Measurements from ENCODE around the gene OR1I1.
"Not testable (repeated sequence)": the region's sequence is repeated elsewhere in the genome, so short reads cannot be mapped to it uniquely, and the experiment has no call there.

OR1I1 gene

GRCh38 chr19:15075806-15076205, 6.2 kb upstream of the OR1I1 start:
- peaks cover 4% of the 10 kb centered on the region for H3K27me3 Mint-ChIP-seq
- no peak overlapping the region for H3K27ac Mint-ChIP-seq
- no peaks in the 10 kb centered on the region for H3K9me3 Mint-ChIP-seq
- no peak overlapping the region for H3K4me3 Mint-ChIP-seq
- no peaks in the 10 kb centered on the region for H3K36me3 Mint-ChIP-seq (ENCODE audit: low read depth)
- no peaks in the 10 kb centered on the region for H3K4me1 Mint-ChIP-seq (ENCODE audit: low read depth)

GRCh38 chr19:15080002-15080401, 2.0 kb upstream of the OR1I1 start:
- H3K4me1 Mint-ChIP-seq (ENCODE audit: low read depth); H3K9me3 Mint-ChIP-seq; H3K4me3 Mint-ChIP-seq; H3K27ac Mint-ChIP-seq; H3K36me3 Mint-ChIP-seq (ENCODE audit: low read depth): not testable (repeated sequence)
- peaks cover 13% of the 10 kb centered on the region for H3K27me3 Mint-ChIP-seq

GRCh38 chr19:15087182-15087581, 5.2 kb downstream of the OR1I1 start:
- H3K4me3 Mint-ChIP-seq: no peak overlapping the region
- no peaks in the 10 kb centered on the region for H3K36me3 Mint-ChIP-seq (ENCODE audit: low read depth)
- H3K4me1 Mint-ChIP-seq (ENCODE audit: low read depth): peaks cover 2% of the 10 kb centered on the region
- no peak overlapping the region for H3K27ac Mint-ChIP-seq
- peaks cover 27% of the 10 kb centered on the region for H3K27me3 Mint-ChIP-seq
- H3K9me3 Mint-ChIP-seq: no peaks in the 10 kb centered on the region

GRCh38 chr19:15091918-15092753, 10.1 kb downstream of the OR1I1 start:
- Mint-ChIP-seq H3K27ac (no peak overlapping the region), H3K4me3 (no peak overlapping the region), H3K4me1 (ENCODE audit: low read depth) (peaks cover 3% of the 10 kb centered on the region), H3K27me3 (peaks cover 9% of the 10 kb centered on the region), H3K9me3 (no peaks in the 10 kb centered on the region), H3K36me3 (ENCODE audit: low read depth) (no peaks in the 10 kb centered on the region)

GRCh38 chr19:15093001-15093400, 11.0 kb downstream of the OR1I1 start:
- no peaks in the 10 kb centered on the region for H3K9me3 Mint-ChIP-seq
- peaks cover under 1% of the 10 kb centered on the region for H3K27me3 Mint-ChIP-seq
- no peak overlapping the region for H3K4me3 Mint-ChIP-seq
- H3K4me1 Mint-ChIP-seq (ENCODE audit: low read depth): peaks cover 3% of the 10 kb centered on the region
- H3K36me3 Mint-ChIP-seq (ENCODE audit: low read depth): no peaks in the 10 kb centered on the region
- H3K27ac Mint-ChIP-seq: no peak overlapping the region

- Mint-ChIP-seq H3K9me3 (no peaks in the 10 kb centered on the region), H3K27ac (no peak overlapping the region)
Observed at GRCh38 chr19:15096223-15096622, 14.2 kb downstream of the OR1I1 start.

GRCh38 chr19:15097980-15098379, 16.0 kb downstream of the OR1I1 start:
- not testable (repeated sequence) for H3K4me1 Mint-ChIP-seq (ENCODE audit: low read depth)

More at GRCh38 chr19:15096223-15096622, 14.2 kb downstream of the OR1I1 start:
- Mint-ChIP-seq H3K4me3 (no peak overlapping the region), H3K4me1 (ENCODE audit: low read depth) (peaks cover 3% of the 10 kb centered on the region), H3K36me3 (ENCODE audit: low read depth) (no peaks in the 10 kb centered on the region), H3K27me3 (no peaks in the 10 kb centered on the region)

GRCh38 chr19:15098460-15098859, 16.4 kb downstream of the OR1I1 start:
- Mint-ChIP-seq H3K4me1 (ENCODE audit: low read depth) (no peaks in the 10 kb centered on the region), H3K4me3 (no peak overlapping the region), H3K36me3 (ENCODE audit: low read depth) (peaks cover 2% of the 10 kb centered on the region), H3K27me3 (no peaks in the 10 kb centered on the region), H3K27ac (no peak overlapping the region), H3K9me3 (peaks cover 2% of the 10 kb centered on the region)

More at GRCh38 chr19:15097980-15098379, 16.0 kb downstream of the OR1I1 start:
- not testable (repeated sequence) for H3K36me3 Mint-ChIP-seq (ENCODE audit: low read depth); H3K9me3 Mint-ChIP-seq; H3K4me3 Mint-ChIP-seq; H3K27ac Mint-ChIP-seq; H3K27me3 Mint-ChIP-seq

GRCh38 chr19:15099017-15099582, 17.1 kb downstream of the OR1I1 start:
- no peaks in the 10 kb centered on the region for H3K27me3 Mint-ChIP-seq
- H3K36me3 Mint-ChIP-seq (ENCODE audit: low read depth): peaks cover 4% of the 10 kb centered on the region
- no peaks in the 10 kb centered on the region for H3K4me1 Mint-ChIP-seq (ENCODE audit: low read depth)
- H3K27ac Mint-ChIP-seq: no peak overlapping the region
- H3K9me3 Mint-ChIP-seq: peaks cover 5% of the 10 kb centered on the region
- no peak overlapping the region for H3K4me3 Mint-ChIP-seq

- Mint-ChIP-seq H3K36me3 (ENCODE audit: low read depth) (peaks cover 4% of the 10 kb centered on the region), H3K27ac (no peak overlapping the region), H3K9me3 (peaks cover 10% of the 10 kb centered on the region), H3K27me3 (peaks cover 12% of the 10 kb centered on the region), H3K4me1 (ENCODE audit: low read depth) (peaks cover 1% of the 10 kb centered on the region), H3K4me3 (no peak overlapping the region)
Observed at GRCh38 chr19:15101479-15102082, 19.6 kb downstream of the OR1I1 start.

GRCh38 chr19:15104003-15104402, 22.0 kb downstream of the OR1I1 start:
- Mint-ChIP-seq H3K36me3 (ENCODE audit: low read depth) (peaks cover 4% of the 10 kb centered on the region), H3K4me3 (no peak overlapping the region), H3K27ac (no peak overlapping the region)

GRCh38 chr19:15104411-15104810, 22.4 kb downstream of the OR1I1 start:
- Mint-ChIP-seq H3K36me3 (ENCODE audit: low read depth) (peaks cover 4% of the 10 kb centered on the region), H3K27ac (no peak overlapping the region), H3K27me3 (peaks cover 25% of the 10 kb centered on the region), H3K4me1 (ENCODE audit: low read depth) (peaks cover 16% of the 10 kb centered on the region), H3K4me3 (no peak overlapping the region), H3K9me3 (peaks cover 10% of the 10 kb centered on the region)

More at GRCh38 chr19:15104003-15104402, 22.0 kb downstream of the OR1I1 start:
- Mint-ChIP-seq H3K9me3 (peaks cover 10% of the 10 kb centered on the region), H3K4me1 (ENCODE audit: low read depth) (peaks cover 16% of the 10 kb centered on the region), H3K27me3 (peaks cover 25% of the 10 kb centered on the region)

- H3K4me1 Mint-ChIP-seq (ENCODE audit: low read depth): peaks cover 16% of the 10 kb centered on the region
- no peak overlapping the region for H3K27ac Mint-ChIP-seq
- peaks cover 10% of the 10 kb centered on the region for H3K9me3 Mint-ChIP-seq
- H3K4me3 Mint-ChIP-seq: no peak overlapping the region
- peaks cover 4% of the 10 kb centered on the region for H3K36me3 Mint-ChIP-seq (ENCODE audit: low read depth)
- H3K27me3 Mint-ChIP-seq: peaks cover 25% of the 10 kb centered on the region
Observed at GRCh38 chr19:15105044-15105443, 23.0 kb downstream of the OR1I1 start.

- Mint-ChIP-seq H3K27me3 (peaks cover 25% of the 10 kb centered on the region), H3K9me3 (peaks cover 10% of the 10 kb centered on the region), H3K27ac (peak within 1 kb of the TSS; percentile 64), H3K4me3 (peak within 1 kb of the TSS; percentile 69), H3K4me1 (ENCODE audit: low read depth) (peaks cover 16% of the 10 kb centered on the region), H3K36me3 (ENCODE audit: low read depth) (peaks cover 4% of the 10 kb centered on the region)
Observed at GRCh38 chr19:15107061-15108010, 25.3 kb downstream of the OR1I1 start, which contains the start of gene SYDE1. TSS of gene SYDE1 (plus strand) at chr19:15107401. CDS start at chr19:15107434, 33 bp downstream.
